Fibroblast of villous mesenchyme (primary cell): ENCODE measurements around the gene INSYN1. TPM values are rescaled to one million over a fixed set of nuclear protein-coding genes. Genes with fewer than 3 reads are reported as not detected.

Experiments
- DNase-seq: peaks from one replicate; pipeline ENCODE4 v3.0.0-alpha.2; 2010; ENCODE audit warnings: low read depth
- H3K4me3 ChIP-seq: 2 replicates; pipeline ENCODE4 v1.5.1; 2011; ENCODE audit warnings: low read depth, mild to moderate bottlenecking, low read length
- total RNA-seq: library from RNA; depleted of rRNA; stranded (reverse); fragments of >200 nt; gene quantifications from 2 replicates; pipeline ENCODE4 v1.2.3, GENCODE V29; 2012
- TF ChIP-seq, protein P1 (sequence below): IDR thresholded peaks from 2 replicates; pipeline ENCODE4 v1.5.1; 2012; ENCODE audit warnings: low read depth, mild to moderate bottlenecking, low read length; ENCODE audit not compliant: insufficient read depth

INSYN1 gene
- total RNA-seq, 1 donor: under 0.01 TPM

DNA sequence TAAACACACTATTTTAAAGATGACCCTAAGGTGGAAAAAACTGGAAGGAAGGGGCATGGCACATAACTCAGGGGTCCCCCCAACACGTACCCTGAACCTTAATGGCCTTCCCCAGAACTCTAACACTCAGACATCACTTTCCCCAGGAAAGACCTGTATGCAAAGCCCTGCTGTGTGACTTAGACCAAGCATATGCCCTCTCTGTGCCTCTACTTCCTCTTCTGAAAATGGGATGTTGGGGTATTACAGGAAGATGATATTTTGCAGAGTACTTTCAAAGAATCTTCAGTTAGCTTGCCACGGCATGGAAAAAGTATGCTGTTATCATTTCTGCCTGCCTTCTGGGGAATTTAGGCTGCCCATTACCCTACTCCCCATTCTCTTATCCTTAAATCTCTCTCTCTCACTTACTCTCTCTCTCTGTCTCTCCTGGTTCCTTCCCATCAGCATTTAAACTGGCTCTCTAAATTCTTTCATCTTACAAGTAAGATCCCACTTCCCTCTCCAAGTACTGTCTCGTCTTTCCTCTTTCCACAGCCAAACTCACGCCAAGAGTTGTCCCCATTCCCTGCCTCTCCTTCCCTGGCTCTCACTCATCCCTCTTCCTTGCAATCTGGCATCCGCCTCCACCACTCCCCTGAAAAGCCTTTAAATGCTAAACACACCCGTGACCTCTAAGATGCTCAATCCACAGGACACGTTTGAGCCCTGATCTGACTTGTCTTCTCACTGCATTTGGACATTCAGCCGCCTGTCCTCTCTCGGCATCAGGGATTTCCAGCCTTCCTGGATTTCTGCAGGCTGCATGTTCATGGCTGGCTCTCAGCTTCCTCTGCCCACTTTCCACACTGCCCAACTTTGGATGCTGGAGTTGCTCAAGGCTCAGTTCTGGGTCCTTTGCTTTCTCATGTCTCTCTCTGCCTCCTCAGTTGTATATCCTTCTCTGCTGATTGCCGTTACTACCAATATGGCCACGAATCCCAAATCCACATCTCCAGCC lies 7.5 kb upstream of the INSYN1 start:
- DNase-seq: no peak
- TF ChIP-seq, protein P1, sequence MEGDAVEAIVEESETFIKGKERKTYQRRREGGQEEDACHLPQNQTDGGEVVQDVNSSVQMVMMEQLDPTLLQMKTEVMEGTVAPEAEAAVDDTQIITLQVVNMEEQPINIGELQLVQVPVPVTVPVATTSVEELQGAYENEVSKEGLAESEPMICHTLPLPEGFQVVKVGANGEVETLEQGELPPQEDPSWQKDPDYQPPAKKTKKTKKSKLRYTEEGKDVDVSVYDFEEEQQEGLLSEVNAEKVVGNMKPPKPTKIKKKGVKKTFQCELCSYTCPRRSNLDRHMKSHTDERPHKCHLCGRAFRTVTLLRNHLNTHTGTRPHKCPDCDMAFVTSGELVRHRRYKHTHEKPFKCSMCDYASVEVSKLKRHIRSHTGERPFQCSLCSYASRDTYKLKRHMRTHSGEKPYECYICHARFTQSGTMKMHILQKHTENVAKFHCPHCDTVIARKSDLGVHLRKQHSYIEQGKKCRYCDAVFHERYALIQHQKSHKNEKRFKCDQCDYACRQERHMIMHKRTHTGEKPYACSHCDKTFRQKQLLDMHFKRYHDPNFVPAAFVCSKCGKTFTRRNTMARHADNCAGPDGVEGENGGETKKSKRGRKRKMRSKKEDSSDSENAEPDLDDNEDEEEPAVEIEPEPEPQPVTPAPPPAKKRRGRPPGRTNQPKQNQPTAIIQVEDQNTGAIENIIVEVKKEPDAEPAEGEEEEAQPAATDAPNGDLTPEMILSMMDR: no peak
- H3K4me3 ChIP-seq: no peak overlapping the region

GRCh38 chr15:73758461-73758860 lies 5.3 kb upstream of the INSYN1 start:
- DNase-seq: no peak
- TF ChIP-seq, protein P1: no peak
- H3K4me3 ChIP-seq: no peak overlapping the region

DNA sequence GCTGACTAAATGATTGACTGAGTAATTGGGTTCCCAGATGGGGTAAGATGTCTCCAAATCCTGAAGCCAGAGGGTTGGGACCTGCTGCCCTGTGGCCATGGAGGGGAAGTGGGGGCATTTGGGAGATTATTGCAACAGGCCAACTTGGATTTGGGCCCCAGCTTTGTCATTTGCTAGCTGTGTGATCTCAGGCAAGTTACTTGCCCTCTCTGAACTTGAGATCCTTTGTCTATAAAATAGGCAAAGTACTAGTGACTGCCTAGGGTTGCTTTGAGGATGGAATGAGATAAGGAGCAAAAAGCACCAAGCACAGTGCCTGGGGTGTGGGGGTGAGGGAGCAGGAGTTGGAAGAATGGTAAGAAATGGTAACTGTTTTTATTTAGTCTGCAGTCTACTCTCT lies 4.4 kb upstream of the INSYN1 start:
- DNase-seq: no peak
- no peak overlapping the region for H3K4me3 ChIP-seq
- TF ChIP-seq, protein P1: no peak

DNA sequence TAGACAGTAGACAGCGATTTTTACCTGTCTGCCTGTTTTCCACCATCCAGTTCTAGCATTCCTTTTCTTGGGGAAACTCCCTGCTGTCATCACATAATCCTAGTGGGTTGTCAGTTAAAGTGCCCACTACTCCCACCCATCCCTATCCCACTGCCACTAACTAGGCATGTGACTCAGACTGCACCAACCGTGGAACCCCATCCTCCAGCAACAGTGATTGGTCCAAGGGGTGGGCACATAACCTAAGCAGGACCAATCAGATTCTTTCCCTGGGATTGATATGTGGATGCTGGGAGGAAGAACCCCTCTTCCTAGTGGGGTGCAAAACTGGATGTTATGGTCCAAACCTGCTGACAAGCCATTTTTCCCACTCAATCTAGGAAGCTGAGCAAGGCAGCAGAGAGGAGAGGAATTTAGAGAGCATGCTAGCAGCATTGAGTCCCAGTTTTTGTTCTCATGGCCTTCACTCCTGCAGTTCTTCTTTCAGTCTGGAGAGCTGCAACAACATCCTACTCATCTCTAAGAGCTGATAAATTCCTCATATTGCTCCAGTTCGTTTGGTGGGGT lies 3.9 kb upstream of the INSYN1 start:
- no peak for DNase-seq
- TF ChIP-seq, protein P1: no peak

GRCh38 chr15:73756390-73756789 lies 3.2 kb upstream of the INSYN1 start:
- TF ChIP-seq, protein P1: no peak
- DNase-seq: no peak
- no peak overlapping the region for H3K4me3 ChIP-seq

More for the DNA sequence above, 3.9 kb upstream of the INSYN1 start:
- no peak overlapping the region for H3K4me3 ChIP-seq

DNA sequence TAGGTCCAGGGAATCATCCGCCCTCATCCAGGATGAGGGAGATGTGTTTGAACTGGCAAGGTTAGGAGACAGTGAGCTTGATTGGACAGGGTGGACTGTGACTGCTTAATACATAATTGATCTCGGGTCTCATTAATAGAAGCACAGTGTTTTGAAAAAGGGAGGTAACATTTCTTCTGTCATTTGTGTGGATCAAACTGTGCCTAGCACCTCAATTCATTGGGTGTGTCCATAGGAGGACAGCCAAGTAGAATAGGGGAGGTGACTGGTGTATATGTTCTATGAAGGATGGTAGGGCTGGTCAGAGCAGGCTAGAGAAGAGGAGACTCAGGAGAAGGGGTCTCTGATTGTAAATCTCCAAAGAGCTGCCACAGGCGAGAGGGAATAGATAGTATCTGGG lies 2.8 kb upstream of the INSYN1 start:
- no peak overlapping the region for H3K4me3 ChIP-seq
- DNase-seq: no peak
- TF ChIP-seq, protein P1: no peak
